ENCODE data around the gene CAMTA1. TPM values are rescaled to one million over a fixed set of nuclear protein-coding genes. Genes with fewer than 3 reads are reported as not detected.

Gene CAMTA1
- polyA plus RNA-seq, 1 experiment = 23.1 TPM

DNA sequence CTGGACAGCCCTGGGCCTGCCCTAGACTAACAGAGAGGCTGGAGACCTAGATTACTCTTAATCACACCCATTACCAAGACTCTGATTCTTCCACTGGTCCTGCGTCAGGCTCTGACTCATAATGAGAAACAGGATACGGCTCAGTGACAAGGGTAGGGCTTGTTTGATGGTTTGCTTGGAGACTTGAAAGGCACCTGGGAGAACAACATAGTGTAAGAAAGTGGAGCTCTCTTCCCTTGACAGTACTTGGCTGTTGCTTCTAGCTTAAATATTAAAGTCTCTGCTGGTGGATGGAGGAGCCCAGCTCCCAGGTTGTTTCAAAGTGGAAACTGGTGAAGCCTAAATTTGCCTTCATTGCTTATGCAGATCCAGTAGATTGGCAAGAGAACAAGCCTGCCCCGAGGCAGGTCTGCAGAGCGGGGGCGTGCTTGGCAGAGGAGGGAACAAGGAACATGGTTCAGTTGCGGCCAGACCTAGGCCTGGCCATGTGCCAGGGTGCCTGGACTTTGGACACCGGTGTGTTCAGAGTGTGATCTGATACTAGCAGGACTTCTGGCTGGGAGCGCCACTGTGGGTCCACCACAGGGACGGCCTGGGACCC lies 480.6 kb downstream of the CAMTA1 start:
- DNase-seq (ENCODE audit: low read depth) = peak; percentile 47
- Histone ChIP-seq H3K36me3 (ENCODE audit: control insufficient read depth, insufficient read depth, low read length) (no peaks in the 10 kb centered on the region), H3K27me3 (ENCODE audit: control insufficient read depth, insufficient read depth, low read length) (no peaks in the 10 kb centered on the region), H3K4me3 (ENCODE audit: low read depth, low read length) (no peak overlapping the region)
- ChIA-PET CTCF (no interaction called here), POLR2A (no interaction called here)
- TF ChIP-seq, protein P1, sequence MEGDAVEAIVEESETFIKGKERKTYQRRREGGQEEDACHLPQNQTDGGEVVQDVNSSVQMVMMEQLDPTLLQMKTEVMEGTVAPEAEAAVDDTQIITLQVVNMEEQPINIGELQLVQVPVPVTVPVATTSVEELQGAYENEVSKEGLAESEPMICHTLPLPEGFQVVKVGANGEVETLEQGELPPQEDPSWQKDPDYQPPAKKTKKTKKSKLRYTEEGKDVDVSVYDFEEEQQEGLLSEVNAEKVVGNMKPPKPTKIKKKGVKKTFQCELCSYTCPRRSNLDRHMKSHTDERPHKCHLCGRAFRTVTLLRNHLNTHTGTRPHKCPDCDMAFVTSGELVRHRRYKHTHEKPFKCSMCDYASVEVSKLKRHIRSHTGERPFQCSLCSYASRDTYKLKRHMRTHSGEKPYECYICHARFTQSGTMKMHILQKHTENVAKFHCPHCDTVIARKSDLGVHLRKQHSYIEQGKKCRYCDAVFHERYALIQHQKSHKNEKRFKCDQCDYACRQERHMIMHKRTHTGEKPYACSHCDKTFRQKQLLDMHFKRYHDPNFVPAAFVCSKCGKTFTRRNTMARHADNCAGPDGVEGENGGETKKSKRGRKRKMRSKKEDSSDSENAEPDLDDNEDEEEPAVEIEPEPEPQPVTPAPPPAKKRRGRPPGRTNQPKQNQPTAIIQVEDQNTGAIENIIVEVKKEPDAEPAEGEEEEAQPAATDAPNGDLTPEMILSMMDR (IDR thresholded peaks at IDR 0.05; ENCODE audit: insufficient read depth, low read depth, low read length) = no peak

DNA sequence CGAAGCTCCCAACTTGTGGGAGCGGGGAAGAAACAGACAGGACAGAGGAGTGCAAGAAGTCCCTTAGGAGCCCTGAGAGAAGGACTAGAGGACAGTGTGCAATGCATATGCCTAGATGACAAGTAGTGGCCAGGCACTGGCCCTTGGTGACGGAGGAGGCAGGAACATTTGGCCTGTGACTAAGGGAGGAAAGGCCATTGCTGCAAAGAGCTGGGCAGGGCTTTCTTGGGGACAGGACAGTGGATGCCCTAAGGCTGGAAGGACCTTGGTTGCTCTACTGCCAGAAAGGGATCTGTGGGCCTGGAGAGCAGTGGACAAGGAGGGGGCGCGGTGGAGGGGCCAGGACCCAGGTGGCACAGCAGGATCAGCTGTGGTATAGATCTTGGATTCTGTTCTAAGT lies 481.3 kb downstream of the CAMTA1 start:
- no peaks in the 10 kb centered on the region for H3K27me3 ChIP-seq (ENCODE audit: control insufficient read depth, insufficient read depth, low read length)
- no peak overlapping the region for H3K4me3 ChIP-seq (ENCODE audit: low read depth, low read length)
- H3K36me3 ChIP-seq (ENCODE audit: control insufficient read depth, insufficient read depth, low read length) = no peaks in the 10 kb centered on the region
- no peak for DNase-seq (ENCODE audit: low read depth)
- TF ChIP-seq, protein P1 (IDR thresholded peaks at IDR 0.05; ENCODE audit: insufficient read depth, low read depth, low read length) = no peak
- ChIA-PET POLR2A (no interaction called here), CTCF (no interaction called here)

DNA sequence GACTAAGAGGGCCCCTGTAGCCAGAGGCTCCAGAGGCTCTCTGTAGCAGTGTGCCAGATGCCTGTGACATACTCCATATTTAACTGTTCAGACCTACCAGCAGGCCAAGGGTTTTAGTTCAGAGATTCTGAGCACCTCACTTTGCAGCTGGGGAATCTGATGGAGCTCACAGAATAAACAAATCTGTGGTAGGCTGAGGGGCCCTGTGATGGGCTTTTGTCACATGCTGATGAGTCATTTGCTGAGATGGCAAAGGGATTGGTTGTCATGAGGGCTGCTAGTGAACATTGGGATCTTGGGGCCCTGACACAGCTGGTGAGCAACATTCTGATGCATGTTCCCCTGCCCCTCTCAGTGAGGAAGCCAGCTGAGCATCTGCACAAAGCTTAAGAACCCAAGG lies 482.2 kb downstream of the CAMTA1 start:
- no peak overlapping the region for H3K4me3 ChIP-seq (ENCODE audit: low read depth, low read length)
- CTCF ChIA-PET = interaction anchor here (1.0 to 2.0 kb wide), 2 partner anchors 13 to 16 kb away, joined by 4 to 5 read pairs; no protein-coding TSS in a partner anchor
- no peak for DNase-seq (ENCODE audit: low read depth)
- POLR2A ChIA-PET = no interaction called here
- no peaks in the 10 kb centered on the region for H3K36me3 ChIP-seq (ENCODE audit: control insufficient read depth, insufficient read depth, low read length)
- no peaks in the 10 kb centered on the region for H3K27me3 ChIP-seq (ENCODE audit: control insufficient read depth, insufficient read depth, low read length)
- TF ChIP-seq, protein P1 (IDR thresholded peaks at IDR 0.05; ENCODE audit: insufficient read depth, low read depth, low read length) = no peak

DNA sequence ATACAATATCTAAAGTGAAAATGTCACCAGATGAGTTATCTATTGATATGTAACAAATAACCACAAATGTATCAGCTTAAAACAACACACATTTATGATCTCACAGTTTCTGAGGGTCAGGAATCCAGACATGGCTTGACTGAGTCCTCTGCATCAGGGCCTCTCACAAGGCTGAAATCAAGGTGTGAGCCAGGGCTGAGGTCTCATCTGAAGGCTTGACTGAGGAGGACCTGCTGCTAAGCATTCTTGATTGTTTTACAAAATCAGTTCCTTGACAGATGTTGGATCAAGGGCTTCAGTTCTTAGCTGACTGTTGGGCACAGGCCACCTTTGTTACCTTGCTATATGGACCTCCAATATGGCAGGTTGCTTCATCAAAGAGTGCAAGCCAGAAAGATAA lies 483.7 kb downstream of the CAMTA1 start:
- no peak overlapping the region for H3K4me3 ChIP-seq (ENCODE audit: low read depth, low read length)
- POLR2A ChIA-PET = no interaction called here
- H3K27me3 ChIP-seq (ENCODE audit: control insufficient read depth, insufficient read depth, low read length) = no peaks in the 10 kb centered on the region
- no peaks in the 10 kb centered on the region for H3K36me3 ChIP-seq (ENCODE audit: control insufficient read depth, insufficient read depth, low read length)
- CTCF ChIA-PET = interaction anchor here (1.0 to 2.0 kb wide), 3 partner anchors 10 to 23 kb away, joined by 3 to 4 read pairs (median 4); no protein-coding TSS in a partner anchor
- no peak for DNase-seq (ENCODE audit: low read depth)
- TF ChIP-seq, protein P1 (IDR thresholded peaks at IDR 0.05; ENCODE audit: insufficient read depth, low read depth, low read length) = no peak

DNA sequence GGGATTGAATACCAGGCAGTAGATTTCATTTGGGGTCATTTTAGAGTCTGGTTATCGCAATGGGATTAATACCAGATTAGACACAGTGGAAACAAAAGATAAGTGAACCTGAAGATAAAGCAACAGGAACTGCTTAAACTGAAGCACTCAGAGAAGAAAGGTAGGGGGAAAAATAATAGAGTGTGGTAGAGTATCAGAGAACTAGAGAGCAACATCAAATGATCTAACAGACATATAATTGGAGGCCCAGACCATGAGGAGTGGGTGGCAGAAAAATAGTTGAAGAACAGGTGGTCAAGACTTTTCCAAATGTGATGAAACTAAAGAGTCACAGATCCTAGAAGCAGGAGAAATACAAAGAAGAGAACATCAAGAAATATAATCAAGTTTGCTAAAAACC lies 484.3 kb downstream of the CAMTA1 start:
- no peak for DNase-seq (ENCODE audit: low read depth)
- Histone ChIP-seq H3K36me3 (ENCODE audit: control insufficient read depth, insufficient read depth, low read length) (no peaks in the 10 kb centered on the region), H3K27me3 (ENCODE audit: control insufficient read depth, insufficient read depth, low read length) (no peaks in the 10 kb centered on the region), H3K4me3 (ENCODE audit: low read depth, low read length) (no peak overlapping the region)
- ChIA-PET CTCF (interaction anchor here (1.0 kb wide), 1 partner anchor 23 kb away, joined by 3 read pairs; no protein-coding TSS in a partner anchor), POLR2A (no interaction called here)
- TF ChIP-seq, protein P1 (IDR thresholded peaks at IDR 0.05; ENCODE audit: insufficient read depth, low read depth, low read length) = no peak
